GM19351 (cell line): Measurements from ENCODE around the gene GNPTAB.
"Not testable (repeated sequence)": the region's sequence is repeated elsewhere in the genome, so short reads cannot be mapped to it uniquely, and the experiment has no call there.

Source experiments
- ATAC-seq: cut with Tn5 transposase; IDR thresholded peaks from one replicate; pipeline ENCODE4 v1.9.1; 2021; ENCODE audit warnings: mild to moderate bottlenecking, moderate library complexity; ENCODE audit not compliant: unreplicated experiment

The GNPTAB gene

DNA sequence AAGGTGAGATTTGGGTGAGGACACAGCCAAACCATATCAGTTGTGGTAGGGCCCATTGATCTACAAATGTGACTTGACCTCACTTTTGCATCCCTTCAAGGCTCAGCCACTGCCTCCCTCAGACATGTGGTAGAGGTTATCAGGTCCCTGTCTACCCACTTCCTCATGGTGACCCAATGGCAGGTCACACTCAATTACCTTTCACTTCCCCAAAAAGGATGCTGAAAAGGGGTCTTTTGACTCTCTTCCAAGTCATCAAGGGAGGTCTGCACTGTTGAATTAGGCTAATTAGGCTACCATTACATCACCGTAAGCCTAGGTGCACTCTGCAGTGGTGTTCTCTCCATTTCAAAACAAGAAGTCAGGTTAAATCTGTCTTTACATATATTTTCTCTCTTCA lies 24.0 kb upstream of the GNPTAB start:
- peak; percentile 56 for ATAC-seq

DNA sequence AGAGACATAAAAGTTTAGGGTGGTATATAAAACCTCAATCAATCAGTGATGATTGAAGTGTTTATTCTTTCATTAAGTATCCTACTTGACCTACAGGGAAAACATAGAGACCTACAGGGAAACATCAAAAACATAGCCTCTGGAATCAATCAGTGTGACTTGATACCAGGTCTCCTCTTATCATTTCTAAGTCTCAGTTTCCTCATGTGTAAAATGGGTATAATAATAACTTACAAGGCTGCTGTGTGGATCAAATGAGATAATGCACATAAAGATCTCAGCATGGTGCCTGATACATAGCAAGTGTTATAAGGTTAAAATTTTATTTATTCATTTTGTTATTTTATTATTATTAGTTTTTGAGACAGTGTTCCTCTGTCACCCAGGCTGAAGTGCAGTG lies 22.2 kb upstream of the GNPTAB start:
- no peak for ATAC-seq

DNA sequence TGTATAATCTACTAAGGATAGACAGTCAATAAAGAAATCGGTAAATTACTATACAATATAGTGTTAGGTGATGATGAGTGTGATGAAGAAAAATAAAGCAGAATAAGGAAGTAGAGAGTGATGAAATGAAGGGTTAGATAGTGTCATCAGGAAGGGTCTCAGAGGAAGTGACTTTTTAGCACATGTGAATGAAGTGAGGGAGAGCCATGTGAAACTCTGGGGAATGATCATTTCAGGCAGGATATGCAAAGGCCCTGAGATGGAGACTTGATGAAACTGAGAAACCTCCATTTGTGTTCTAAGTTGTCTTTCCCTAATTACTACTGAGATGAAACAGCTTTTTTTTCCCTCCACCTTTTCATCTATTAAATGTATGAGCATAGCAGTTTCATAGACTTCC lies 19.4 kb upstream of the GNPTAB start:
- ATAC-seq, result no peak

DNA sequence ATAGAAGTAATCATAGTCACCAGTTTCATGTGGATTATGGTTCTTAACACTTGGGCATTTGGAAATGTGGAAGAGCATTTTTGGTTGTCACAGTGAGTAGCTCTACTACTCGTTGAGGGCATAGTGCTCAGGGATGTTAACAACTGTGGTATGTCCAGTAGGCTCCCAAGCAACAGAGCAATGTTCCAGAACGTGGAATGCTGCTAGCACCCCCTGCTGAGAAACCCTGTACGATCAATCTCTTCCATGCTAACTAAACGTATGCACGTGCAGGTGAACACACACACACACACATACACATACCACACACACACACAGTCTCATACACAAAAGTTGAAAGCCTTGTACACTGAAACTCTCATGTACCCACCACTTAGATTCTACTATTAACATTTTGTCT lies 16.6 kb upstream of the GNPTAB start:
- ATAC-seq, result no peak

DNA sequence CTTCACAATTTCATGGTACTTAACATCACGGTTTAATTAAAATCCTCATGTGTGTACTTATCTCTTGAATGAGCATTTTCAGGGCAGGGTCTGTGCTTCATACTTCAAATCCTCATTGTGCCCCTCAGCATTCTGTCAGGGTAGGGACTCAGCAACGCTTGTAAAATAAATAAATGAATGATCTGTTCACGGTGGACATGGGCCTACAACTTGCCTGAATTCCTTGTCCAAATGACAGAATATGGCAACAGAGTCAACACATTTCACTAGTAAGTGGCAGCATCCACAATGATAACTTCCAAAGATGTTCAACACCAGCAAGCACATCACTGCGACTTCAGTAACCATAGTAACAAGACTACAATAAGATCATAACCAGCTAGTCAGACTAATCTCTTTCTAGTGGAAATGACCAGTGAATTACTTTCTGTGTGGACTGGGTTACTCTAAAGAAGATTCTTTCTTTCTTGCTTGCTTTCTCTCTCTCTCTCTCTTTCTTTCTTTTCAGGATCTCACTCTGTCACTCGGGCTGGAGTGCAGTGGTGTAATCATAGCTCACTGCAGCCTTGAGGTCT lies 14.5 kb upstream of the GNPTAB start:
- ATAC-seq, result no peak

DNA sequence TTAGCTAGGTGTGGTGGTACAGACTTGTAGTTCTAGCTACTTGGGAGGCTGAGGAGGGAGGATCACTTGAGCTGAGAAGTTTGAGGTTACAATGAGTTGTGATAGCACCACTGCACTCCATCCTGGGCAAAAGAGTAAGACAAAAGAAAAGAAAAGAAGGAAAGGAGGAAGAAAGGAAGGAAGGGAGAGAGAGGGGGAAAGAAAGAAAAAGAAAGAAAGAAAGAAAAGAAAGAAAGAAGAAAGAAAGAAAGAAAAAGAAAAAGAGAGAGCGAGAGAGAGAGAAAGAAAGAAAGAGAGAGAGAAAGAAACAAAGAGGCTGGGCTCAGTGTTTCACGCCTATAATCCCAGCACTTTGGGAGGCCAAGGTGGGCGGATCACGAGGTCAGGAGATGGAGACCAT lies 10.3 kb upstream of the GNPTAB start:
- no peak for ATAC-seq

DNA sequence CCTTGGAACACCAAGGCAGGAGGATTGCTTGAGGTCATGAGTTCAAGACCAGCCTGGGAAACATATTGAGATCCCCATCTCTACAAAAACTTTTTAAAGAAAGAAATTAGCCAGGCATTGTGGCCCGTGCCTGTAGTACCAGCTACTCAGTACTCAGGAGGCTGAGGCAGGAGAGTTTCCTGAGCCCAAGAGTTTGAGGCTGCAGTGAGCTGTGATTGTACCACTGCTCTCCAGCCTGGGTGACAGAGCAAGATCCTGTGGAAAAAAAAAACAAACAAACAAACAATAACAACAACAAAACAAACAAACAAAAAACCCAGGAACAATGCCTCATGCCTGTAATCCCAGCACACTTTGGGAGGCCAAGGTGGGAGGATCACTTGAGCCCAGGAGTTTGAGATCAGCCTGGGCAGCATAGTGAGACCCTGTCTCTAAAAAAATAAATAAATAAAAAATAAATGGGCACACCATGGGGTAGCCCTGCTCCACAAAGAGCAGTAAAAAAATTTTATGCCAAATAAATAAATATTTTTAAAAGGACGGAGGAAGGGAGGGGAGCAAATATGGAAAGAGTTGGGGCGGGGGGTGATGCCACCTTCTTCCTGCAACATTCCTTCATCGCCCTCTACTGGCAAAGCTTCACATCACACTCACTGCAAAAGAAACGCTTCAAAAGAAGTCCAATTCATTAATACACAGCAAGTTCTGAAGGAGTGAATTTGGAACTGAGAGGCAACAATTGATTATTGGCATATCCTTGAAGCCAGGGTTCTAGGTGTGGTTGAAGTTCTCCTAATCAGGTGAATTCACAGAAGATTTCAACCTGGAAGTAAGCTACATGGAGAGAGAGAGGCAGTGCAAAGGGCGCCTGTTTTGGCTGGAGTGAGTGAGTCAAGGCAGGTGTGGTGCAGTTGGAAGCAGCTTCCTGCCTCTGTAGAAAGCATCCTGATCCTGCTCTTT lies 8.8 kb upstream of the GNPTAB start:
- peak; percentile 62 for ATAC-seq

DNA sequence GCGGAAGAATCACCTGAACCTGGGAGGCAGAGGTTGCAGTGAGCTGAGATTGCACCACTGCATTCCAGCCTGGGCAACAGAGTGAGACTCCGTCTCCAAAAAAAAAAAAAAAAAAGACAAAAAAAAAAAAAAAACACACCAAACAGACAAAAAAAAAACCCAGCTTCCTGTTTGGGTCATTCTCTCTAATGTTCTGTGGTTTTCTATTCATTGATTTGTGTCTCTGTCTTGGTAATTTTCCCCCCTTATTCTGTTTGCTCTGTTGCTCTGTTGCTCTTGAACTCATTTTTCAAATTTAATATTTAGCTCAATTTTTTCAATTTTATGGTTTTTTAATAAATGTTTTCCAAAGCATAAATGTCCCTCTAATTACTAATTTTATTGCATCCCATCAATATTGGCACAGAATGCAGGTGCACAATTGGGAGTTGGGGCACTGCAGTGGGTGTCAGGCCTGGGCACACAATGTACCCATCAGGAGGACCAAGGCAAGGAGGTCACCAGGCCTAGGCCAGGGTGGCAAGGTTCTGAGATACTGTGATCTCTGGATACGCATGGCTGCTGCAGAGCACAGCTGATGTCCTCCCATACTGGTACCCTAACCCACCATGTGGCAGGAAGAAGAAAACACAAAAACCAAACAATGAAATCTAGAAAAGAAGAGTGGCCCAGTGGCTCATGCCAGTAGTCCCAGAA lies 8.0 kb upstream of the GNPTAB start:
- peak; percentile 53 for ATAC-seq

DNA sequence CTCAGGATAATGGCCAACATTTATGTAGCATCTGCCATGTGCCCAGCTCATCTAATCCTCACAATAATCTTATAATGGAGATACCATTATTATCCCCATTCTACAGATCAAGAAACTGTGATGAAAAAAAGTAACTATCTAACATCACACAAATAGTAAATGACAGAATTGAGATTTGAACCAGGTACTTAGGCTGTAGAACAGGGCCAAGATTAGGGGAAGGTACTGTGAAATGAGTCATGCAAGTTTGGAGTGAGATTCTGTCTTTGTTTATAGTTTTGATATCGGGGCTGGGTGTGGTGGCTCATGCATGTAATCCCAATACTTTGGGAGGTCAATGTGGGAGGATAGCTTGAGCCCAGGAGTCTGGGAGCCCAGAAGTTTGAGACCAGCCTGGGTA lies 1.3 kb upstream of the GNPTAB start:
- ATAC-seq, result no peak

DNA sequence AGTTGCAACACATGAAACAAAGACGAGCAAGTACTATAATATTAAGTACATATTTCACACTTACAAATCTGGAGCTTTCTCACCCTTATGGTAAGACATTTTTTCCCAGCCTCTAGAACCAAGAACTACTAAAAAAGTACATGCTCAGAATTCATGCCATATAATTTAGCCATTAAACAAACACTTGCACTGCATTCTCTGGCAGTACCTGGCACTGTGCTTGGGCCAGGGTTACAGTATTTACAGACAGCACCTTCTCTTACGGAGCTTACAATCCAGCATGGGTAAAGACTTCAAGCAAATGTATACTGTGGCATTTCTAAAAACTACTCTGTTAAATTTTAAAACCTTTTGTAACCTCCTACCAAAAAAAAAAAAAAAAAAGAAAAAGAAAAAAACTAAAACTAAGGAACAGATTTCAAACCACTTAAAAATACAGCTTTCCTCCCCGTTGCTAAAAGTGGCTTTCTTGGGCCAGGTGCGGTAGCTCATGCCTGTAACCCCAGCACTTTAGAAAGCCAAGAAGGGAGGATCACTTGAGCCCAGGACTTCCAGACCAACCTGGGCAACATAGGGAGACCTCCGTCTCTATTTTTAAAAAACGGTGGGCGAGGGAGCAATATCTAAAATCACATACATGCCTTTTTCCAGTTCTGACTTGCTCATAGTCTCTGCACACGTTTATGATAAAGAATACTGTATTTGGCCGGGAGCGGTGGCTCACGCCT lies 956 bp downstream of the GNPTAB start:
- no peak for ATAC-seq

DNA sequence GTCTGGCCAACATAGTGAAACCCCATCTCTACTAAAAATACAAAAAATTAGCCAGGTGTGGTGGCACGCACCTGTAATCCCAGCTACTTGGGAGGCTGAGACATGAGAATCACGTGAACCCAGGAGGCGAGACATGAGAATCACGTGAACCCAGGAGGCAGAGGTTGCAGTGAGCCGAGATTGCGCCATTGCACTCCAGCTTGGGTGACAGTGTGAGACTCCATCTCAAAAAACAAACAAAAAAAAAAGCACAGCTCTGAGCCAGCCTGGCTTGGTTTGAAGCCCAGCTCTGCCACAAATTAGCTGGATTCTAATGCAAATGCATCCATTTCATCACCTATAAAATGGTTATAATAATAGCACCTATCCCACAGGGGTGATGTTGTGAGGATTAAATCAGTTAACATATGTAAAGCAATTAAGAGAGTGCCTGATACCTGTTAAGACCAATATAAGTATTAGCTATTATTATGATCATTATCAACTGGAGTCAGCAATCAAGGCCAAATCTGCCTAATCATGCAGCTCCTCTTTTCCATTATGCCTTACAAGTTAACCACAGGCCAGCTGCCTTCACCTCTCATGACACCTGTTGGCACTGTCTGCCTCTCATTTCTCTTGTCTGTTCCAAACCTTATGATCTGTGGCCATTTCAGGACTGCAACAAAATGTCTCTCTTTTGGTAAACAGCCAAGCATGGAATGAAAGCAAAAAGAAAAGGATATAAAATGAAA lies 2.1 kb downstream of the GNPTAB start:
- ATAC-seq, result no peak

DNA sequence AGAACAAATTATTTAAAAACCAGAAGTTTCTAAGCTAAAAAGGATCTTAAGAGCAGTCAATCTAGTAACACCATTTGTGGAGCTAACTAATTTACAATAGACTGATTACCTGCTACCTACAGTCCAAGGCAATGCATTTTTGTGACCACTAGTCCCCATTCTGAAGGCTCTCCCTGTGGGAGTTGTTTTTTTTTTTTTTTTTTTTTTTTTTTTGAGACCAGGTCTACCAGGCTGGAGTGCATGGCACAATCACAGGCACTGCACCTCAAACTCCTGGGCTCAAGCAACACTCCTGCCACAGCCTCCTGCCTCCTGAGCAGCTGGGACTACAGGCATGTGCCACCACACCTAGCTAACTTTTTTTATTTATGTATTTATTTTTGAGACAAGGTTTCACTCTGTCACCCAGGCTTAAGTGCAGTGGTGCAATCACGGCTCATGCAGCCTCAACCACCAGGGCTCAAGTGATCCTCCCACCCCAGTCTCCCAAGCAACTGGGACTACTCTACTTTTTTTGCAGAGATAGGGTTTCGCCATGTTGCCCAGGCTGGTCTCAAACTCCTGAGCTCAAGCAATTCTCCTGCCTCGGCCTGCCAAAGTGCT lies 3.9 kb downstream of the GNPTAB start:
- ATAC-seq, result no peak

DNA sequence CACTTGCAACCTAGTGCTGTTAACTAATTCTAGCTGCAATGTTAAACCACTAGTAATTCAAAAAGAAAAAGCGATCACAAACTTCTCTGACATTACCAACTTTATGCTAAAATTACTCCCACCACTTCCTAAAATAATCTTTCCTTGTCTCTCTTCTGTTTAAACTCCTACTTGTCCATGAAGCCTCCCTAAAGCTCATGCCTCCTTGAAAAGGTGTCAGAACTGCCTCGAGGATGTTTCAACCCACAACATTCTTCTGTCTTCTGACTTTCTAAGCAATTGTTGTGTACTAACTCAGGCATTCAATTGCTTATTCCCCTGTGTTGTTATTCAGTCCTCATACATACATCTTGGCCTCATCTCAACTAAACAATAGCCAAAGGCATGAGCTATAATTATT lies 5.9 kb downstream of the GNPTAB start:
- no peak for ATAC-seq

DNA sequence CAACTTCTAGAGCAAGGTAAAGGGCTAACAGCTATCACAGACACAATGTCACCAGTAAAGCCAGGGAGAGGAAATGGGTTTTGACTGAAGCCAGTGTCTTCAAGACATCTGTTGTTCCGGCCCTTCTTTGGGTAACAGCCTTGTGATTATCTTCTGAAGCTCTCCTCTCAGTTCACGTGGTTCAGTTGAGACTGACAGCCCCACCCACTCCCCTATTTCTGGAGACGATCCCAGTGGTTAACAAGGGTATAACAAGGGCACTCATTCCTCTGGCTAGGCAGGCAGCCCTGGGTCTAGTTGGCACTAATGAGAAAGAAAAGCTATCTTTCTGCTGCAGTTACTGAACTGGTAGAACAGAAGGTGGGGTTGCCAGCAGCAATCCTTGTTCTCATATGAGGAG lies 6.9 kb downstream of the GNPTAB start:
- peak; percentile 87 for ATAC-seq

DNA sequence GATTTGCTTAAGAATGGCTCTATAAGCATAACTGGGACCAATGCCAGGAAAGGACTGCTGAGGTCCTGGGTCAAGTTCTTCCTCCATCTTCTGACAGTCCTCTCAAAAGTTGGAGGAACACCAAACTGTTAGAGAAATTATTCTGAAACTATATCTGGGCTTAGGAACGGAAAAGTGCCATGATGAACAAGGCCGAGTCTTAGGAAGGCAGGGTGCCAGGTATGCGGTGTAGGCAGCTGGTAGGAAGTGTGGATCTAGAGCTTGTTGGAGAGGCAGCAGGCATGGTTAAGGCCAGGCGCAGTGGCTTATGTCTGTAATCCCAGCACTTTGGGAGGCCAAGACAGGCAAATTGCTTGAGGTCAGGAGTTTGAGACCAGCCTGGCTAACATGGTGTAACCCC lies 7.7 kb downstream of the GNPTAB start:
- ATAC-seq, result no peak

DNA sequence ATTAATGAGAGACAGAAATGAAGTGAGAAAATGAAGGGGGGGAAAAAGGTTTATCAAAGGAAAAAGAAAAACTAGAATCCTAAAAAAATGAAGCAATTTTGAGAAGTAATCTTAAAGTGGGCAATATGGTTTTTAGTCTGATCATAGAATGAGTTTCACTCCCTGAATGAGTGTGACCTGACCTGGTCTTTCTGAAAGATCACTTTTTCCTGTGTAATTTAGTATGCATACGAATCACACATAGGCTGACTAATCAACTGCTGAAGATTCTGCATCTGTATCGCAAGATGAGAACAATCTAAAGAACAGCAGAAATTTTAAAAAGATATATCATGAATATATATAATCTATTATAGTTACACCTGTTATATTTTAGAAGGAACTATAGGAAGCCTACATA lies 11.3 kb downstream of the GNPTAB start:
- peak; percentile 70 for ATAC-seq

DNA sequence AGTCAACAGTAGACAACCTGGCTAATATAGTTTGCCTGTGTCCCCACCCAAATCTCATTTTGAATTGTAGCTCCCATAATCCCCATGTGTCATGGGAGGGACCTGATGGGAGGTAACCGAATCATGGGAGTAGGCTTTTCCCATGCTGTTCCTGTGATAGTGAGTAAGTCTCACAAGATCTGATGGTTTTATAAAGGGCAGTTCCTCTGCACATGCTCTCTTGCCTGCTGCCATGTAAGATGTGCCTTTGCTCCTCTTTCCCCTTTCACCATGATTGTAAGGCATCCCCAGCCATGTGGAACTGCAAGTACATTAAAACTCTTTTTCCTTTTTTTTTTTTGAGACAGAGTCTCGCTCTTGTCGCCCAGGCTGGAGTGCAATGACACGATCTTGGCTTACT lies 12.1 kb downstream of the GNPTAB start:
- not testable (repeated sequence) for ATAC-seq

DNA sequence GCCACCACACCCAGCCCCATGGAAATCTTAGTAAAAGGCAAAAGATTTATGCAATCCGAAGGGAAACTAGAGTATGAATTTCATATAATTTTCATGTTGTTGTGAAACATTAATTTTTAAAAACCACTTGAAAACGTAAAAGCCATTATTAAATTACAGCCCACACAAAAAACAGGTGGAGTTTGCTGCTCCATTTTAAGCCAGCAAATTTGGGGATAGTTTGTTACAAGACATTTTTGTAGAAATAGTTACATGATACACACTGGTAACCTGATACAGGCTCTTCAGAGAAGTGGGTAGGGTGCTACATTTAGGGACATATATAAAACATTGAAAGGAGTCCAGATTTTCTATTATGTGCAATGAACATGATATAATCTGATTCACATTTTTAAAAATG lies 17.6 kb downstream of the GNPTAB start:
- no peak for ATAC-seq

DNA sequence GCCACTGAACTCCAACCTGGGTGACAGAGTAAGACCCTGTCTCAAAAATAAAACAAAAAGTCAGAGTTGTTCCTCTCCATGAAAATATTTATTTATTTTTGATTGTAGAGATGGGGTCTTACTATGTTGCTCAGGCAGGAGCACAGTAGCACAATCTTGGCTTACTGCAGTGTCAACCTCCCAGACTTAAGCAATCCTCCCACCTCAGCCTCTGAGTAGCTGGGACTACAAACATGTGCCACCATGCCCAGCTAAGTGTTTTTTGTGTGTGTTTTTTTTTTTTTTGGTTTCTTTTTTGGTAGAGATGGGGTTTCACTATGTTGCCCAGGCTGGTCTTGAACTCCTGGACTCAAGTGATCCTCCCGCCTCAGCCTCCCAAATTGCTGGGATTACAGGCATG lies 18.0 kb downstream of the GNPTAB start:
- ATAC-seq, result not testable (repeated sequence)

DNA sequence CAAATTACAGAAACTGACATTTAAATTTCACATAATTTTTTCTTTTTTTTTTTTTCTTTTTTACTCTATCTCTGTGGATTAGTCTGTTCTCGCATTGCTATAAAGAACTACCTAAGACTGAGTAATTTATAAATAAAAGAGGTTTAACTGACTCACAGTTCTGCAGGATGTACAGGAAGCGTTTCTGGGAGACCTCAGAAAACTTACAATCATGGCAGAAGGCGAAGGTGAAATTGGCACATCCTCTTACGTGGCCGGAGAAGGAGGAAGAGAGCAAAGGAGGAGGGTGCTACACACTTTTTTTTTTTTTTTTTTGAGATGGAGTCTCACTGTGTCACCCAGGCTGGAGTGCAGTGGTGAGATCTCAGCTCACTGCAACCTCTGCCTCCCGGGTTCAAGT lies 19.4 kb downstream of the GNPTAB start:
- not testable (repeated sequence) for ATAC-seq
